Measurements from ENCODE around the gene SRCAP. TPM values are rescaled to one million over a fixed set of nuclear protein-coding genes. Genes with fewer than 3 reads are reported as not detected.

Gene SRCAP
- total RNA-seq, 1 donor from 2014 or later = 94.5 TPM

- H3K4me1 Mint-ChIP-seq = peaks cover 28% of the 10 kb centered on the region
These were observed 78.8 kb downstream of the SRCAP start for GRCh38 chr16:30777591-30778297.

GRCh38 chr16:30778549-30779244 lies 79.7 kb downstream of the SRCAP start:
- H3K36me3 Mint-ChIP-seq (ENCODE audit: low read depth) = peaks cover 9% of the 10 kb centered on the region
- H3K4me3 Mint-ChIP-seq = peak overlapping the region; percentile 85
- peaks cover 27% of the 10 kb centered on the region for H3K4me1 Mint-ChIP-seq
- no peak for DNase-seq (ENCODE audit: low read depth, low spot score)
- no peak for TF ChIP-seq CTCF (conservative IDR thresholded peaks at IDR 0.05)
- no peaks in the 10 kb centered on the region for H3K9me3 Mint-ChIP-seq
- H3K27ac Mint-ChIP-seq (ENCODE audit: unreplicated experiment) = peak overlapping the region; percentile 81
- H3K27me3 Mint-ChIP-seq (ENCODE audit: low read depth) = peaks cover 16% of the 10 kb centered on the region

More at GRCh38 chr16:30777591-30778297, 78.8 kb downstream of the SRCAP start:
- Mint-ChIP-seq H3K4me3 (peak overlapping the region; percentile 85), H3K27me3 (ENCODE audit: low read depth) (peaks cover 18% of the 10 kb centered on the region), H3K36me3 (ENCODE audit: low read depth) (peaks cover 7% of the 10 kb centered on the region), H3K9me3 (no peaks in the 10 kb centered on the region), H3K27ac (ENCODE audit: unreplicated experiment) (no peak overlapping the region)
- DNase-seq (ENCODE audit: low read depth, low spot score) = no peak
- no peak for TF ChIP-seq CTCF (conservative IDR thresholded peaks at IDR 0.05)

- Mint-ChIP-seq H3K27ac (ENCODE audit: unreplicated experiment) (peak overlapping the region; percentile 50), H3K4me1 (peaks cover 27% of the 10 kb centered on the region), H3K4me3 (peak overlapping the region; percentile 85), H3K27me3 (ENCODE audit: low read depth) (peaks cover 16% of the 10 kb centered on the region), H3K9me3 (no peaks in the 10 kb centered on the region), H3K36me3 (ENCODE audit: low read depth) (peaks cover 9% of the 10 kb centered on the region)
- no peak for TF ChIP-seq CTCF (conservative IDR thresholded peaks at IDR 0.05)
- no peak for DNase-seq (ENCODE audit: low read depth, low spot score)
These were observed 80.6 kb downstream of the SRCAP start for GRCh38 chr16:30779596-30779995.

- TF ChIP-seq CTCF (conservative IDR thresholded peaks at IDR 0.05) = no peak
- H3K9me3 Mint-ChIP-seq = no peaks in the 10 kb centered on the region
- H3K4me1 Mint-ChIP-seq = peaks cover 23% of the 10 kb centered on the region
- peaks cover 16% of the 10 kb centered on the region for H3K27me3 Mint-ChIP-seq (ENCODE audit: low read depth)
- H3K27ac Mint-ChIP-seq (ENCODE audit: unreplicated experiment) = peak overlapping the region; percentile 50
- peaks cover 9% of the 10 kb centered on the region for H3K36me3 Mint-ChIP-seq (ENCODE audit: low read depth)
- H3K4me3 Mint-ChIP-seq = peak overlapping the region; percentile 85
- DNase-seq (ENCODE audit: low read depth, low spot score) = no peak
These were observed 81.0 kb downstream of the SRCAP start for GRCh38 chr16:30780021-30780420.

GRCh38 chr16:30780549-30780948 lies 81.6 kb downstream of the SRCAP start:
- Mint-ChIP-seq H3K27ac (ENCODE audit: unreplicated experiment) (no peak overlapping the region), H3K4me1 (peaks cover 18% of the 10 kb centered on the region), H3K27me3 (ENCODE audit: low read depth) (peaks cover 13% of the 10 kb centered on the region), H3K9me3 (no peaks in the 10 kb centered on the region), H3K4me3 (peak overlapping the region; percentile 85), H3K36me3 (ENCODE audit: low read depth) (peaks cover 9% of the 10 kb centered on the region)
- no peak for TF ChIP-seq CTCF (conservative IDR thresholded peaks at IDR 0.05)
- no peak for DNase-seq (ENCODE audit: low read depth, low spot score)

Data from neural crest cell (in vitro differentiated cells).